ENCODE results near the gene TPRX1.

DNA sequence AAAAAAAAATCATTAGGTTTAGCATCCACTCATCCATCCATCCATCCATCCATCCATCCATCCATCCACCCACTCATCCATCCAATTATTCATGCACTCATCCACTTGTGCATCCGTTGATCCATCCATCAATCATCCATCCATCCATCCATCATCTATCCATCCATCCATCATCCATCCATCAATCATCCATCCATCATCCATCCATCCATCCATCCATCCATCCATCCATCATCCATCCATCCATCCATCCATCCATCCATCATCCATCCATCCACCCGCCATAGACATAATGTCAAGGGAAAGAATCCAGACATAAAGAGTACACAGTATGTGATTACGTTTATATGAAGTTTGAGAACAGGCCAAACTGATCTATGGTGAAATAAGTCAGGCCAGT is 34.8 kb downstream of the TPRX1 start:
- TF ChIP-seq, protein P1, sequence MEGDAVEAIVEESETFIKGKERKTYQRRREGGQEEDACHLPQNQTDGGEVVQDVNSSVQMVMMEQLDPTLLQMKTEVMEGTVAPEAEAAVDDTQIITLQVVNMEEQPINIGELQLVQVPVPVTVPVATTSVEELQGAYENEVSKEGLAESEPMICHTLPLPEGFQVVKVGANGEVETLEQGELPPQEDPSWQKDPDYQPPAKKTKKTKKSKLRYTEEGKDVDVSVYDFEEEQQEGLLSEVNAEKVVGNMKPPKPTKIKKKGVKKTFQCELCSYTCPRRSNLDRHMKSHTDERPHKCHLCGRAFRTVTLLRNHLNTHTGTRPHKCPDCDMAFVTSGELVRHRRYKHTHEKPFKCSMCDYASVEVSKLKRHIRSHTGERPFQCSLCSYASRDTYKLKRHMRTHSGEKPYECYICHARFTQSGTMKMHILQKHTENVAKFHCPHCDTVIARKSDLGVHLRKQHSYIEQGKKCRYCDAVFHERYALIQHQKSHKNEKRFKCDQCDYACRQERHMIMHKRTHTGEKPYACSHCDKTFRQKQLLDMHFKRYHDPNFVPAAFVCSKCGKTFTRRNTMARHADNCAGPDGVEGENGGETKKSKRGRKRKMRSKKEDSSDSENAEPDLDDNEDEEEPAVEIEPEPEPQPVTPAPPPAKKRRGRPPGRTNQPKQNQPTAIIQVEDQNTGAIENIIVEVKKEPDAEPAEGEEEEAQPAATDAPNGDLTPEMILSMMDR (IDR thresholded peaks at IDR 0.05; ENCODE audit: extremely low read depth in 1 of 2, insufficient read depth in 1 of 2, low read depth in 1 of 2, low read length in 2 of 2): no peak
- no peak for TF ChIP-seq POLR2AphosphoS5 (IDR thresholded peaks at IDR 0.05; ENCODE audit: insufficient read depth, low read depth, low read length)
- TF ChIP-seq, protein P2, sequence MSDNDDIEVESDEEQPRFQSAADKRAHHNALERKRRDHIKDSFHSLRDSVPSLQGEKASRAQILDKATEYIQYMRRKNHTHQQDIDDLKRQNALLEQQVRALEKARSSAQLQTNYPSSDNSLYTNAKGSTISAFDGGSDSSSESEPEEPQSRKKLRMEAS (IDR thresholded peaks at IDR 0.05; ENCODE audit: insufficient read depth, insufficient read length): no peak
- no peak for TF ChIP-seq EZH2 (IDR thresholded peaks at IDR 0.05; ENCODE audit: borderline replicate concordance, low read depth, low read length, severe bottlenecking)

All from endothelial cell of umbilical vein (primary cell).